ENCODE results near the gene SLC25A19. TPM values are rescaled to one million over a fixed set of nuclear protein-coding genes. Genes with fewer than 3 reads are reported as not detected.

Gene SLC25A19
- total and polyA plus RNA-seq, 10 of the 15 experiments (the other 5 are each of a cell fraction or from before 2014, with no cell fraction given) = 32.9 to 91.6 (median 53.7) TPM

- TF ChIP-seq IRF3 (IDR thresholded peaks at IDR 0.05) = peak; percentile 83
- no peak for TF ChIP-seq WRNIP1 (IDR thresholded peaks at IDR 0.05; ENCODE audit: borderline replicate concordance, low read depth, low read length)
- peak; percentile 89 for TF ChIP-seq CREB1 (IDR thresholded peaks at IDR 0.05; ENCODE audit: low read depth)
- no peak for TF ChIP-seq RBBP5 (conservative IDR thresholded peaks at IDR 0.05)
- TF ChIP-seq MAX (IDR thresholded peaks at IDR 0.05; ENCODE audit: low read depth, low read length) = peak; percentile 36
- TF ChIP-seq TBL1XR1 (IDR thresholded peaks at IDR 0.05; ENCODE audit: low read depth, low read length) = peak; percentile 32; the same call in 1 of the 2 replicates
- TF ChIP-seq BMI1 (IDR thresholded peaks at IDR 0.05; ENCODE audit: borderline replicate concordance) = no peak
- TF ChIP-seq ZNF687 (IDR thresholded peaks at IDR 0.05) = peak; percentile 27; the same call in 1 of the 2 replicates
- TF ChIP-seq STAT1 (conservative IDR thresholded peaks at IDR 0.05) = no peak; the same call in 1 of the 2 replicates
- TF ChIP-seq IKZF1 (conservative IDR thresholded peaks at IDR 0.05) = peak; percentile 97
- TF ChIP-seq PML (IDR thresholded peaks at IDR 0.05; ENCODE audit: low read length) = peak; percentile 66
- TF ChIP-seq, protein P1, sequence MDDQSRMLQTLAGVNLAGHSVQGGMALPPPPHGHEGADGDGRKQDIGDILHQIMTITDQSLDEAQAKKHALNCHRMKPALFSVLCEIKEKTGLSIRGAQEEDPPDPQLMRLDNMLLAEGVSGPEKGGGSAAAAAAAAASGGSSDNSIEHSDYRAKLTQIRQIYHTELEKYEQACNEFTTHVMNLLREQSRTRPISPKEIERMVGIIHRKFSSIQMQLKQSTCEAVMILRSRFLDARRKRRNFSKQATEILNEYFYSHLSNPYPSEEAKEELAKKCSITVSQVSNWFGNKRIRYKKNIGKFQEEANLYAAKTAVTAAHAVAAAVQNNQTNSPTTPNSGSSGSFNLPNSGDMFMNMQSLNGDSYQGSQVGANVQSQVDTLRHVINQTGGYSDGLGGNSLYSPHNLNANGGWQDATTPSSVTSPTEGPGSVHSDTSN (IDR thresholded peaks at IDR 0.05; ENCODE audit: insufficient replicate concordance, low read depth, low read length) = peak; percentile 95
- peak; percentile 31; the same call in 1 of the 3 replicates for TF ChIP-seq POU2F2 (IDR thresholded peaks at IDR 0.05; ENCODE audit: borderline replicate concordance, low read depth, low read length)
- peak; percentile 63 for TF ChIP-seq HDGF (IDR thresholded peaks at IDR 0.05)
- peak; percentile 35; the same call in 1 of the 2 replicates for TF ChIP-seq SMC3 (IDR thresholded peaks at IDR 0.05; ENCODE audit: borderline replicate concordance, low read length)
- TF ChIP-seq CUX1 (IDR thresholded peaks at IDR 0.05; ENCODE audit: insufficient replicate concordance, low read depth, low read length) = no peak
- TF ChIP-seq SIN3A (IDR thresholded peaks at IDR 0.05; ENCODE audit: low read depth, low read length) = peak; percentile 88
- TF ChIP-seq HCFC1 (IDR thresholded peaks at IDR 0.05; ENCODE audit: low read length) = peak; percentile 98
- TF ChIP-seq SMAD5 (IDR thresholded peaks at IDR 0.05; ENCODE audit: low read depth) = peak; percentile 69; the same call in 1 of the 2 replicates
Observed at GRCh38 chr17:75289115-75289831, at the start of gene SLC25A19 (continued).

All from GM12878 (cell line).